GDM1 (cell line): ENCODE results near the gene STMP1.
"Not testable (repeated sequence)": the region's sequence is repeated elsewhere in the genome, so short reads cannot be mapped to it uniquely, and the experiment has no call there.

Experiments used
- DNase-seq: peaks from one replicate; lab custom pipeline; 2025; lab: John Stamatoyannopoulos, UW

STMP1 gene

DNA sequence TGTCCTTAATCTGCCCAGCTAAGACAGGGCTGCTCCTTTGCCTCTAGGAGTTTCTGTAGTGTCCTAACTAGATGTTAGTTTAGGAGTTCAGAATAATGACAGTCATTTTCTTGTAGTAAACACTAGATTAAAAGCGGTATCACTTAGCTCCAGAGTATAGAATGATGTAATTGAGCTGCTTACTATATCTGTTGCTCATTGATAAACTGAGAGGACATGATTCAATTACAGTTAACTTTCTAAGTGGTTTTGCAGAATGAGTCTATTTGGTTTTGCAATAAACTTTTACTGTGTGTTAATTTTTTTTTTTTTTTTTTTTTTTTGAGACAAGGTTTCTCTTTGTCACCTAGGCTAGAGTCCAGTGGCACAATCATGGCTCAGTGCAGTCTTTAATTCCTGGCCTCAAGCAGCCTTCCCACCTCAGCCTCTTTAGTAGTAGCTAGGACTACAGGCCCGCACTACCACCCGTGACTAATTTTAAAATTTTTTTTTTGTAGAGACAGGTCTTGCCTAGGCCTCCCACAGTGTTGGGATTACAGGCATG lies 1.8 kb downstream of the STMP1 start:
- DNase-seq = no peak

DNA sequence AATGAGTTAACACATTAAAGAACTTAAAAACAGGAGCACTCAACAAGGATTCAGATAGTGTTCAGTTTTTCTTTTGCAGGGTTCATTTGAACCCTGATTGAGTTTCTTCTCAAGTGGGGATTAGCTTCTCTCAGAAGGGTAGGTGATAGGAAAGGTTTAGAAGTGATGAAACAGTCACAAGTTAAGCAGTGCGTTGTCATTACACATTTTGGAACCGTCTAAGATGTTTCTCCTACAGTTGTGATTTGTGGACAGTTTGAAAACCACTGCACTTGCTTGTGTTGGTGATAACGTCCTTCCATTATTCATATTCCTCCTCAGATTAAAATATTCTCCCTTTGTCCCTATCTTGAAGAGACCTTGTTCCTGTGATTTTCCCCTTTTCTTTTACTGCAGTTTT lies 2.7 kb downstream of the STMP1 start:
- no peak for DNase-seq

DNA sequence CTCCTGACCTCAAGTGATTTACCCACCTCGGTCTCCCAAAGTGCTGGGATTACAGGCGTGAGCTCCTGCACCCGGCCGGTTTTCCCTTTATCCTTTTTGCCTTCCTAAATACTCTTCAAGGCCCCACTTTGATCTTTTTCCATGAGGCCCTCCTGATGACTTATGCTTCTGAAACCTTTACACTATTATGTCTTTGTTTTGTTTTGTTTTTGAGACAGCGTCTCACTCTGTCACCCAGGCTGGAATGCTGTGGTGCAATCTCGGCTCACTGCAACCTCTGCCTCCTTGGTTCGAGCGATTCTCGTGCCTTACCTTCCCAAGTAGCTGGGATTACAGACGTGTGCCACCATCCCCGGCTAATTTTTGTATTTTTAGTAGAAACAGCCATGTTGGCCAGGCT lies 3.8 kb downstream of the STMP1 start:
- no peak for DNase-seq

DNA sequence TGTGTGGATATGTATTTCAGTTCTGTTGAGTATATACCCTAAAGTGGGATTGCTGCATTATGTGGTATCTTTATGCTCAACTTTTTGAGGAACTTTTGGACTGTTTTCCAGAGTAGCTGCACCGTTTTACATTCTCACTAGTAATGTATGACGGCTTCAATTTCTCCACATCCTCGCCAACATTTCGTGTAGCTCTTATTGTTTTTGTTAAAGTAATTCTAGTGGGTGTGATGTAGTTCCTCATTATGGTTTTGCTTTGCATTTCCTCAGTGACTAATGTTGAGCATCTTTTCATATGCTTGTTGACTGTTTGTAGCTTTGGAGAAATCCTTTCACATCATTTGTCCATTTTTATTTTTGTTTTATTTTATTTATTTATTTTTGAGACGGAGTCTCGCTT lies 4.5 kb downstream of the STMP1 start:
- no peak for DNase-seq

DNA sequence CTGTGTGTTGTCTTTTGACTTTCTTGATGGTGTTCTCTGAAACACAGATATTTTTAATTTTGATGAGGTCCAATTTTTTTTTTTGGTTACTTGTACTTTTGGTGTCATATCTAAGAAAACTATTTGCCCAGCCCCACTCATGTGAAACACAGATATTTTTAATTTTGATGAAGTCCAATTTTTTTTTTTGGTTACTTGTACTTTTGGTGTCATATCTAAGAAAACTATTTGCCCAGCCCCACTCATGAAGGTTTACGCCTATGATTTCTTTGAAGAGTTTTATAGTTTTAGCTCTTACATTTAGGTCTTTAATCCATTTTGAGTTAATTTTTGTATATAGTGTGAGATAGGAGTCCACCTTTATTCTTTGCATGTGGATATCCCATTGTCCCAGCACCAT lies 5.3 kb downstream of the STMP1 start:
- not testable (repeated sequence) for DNase-seq

DNA sequence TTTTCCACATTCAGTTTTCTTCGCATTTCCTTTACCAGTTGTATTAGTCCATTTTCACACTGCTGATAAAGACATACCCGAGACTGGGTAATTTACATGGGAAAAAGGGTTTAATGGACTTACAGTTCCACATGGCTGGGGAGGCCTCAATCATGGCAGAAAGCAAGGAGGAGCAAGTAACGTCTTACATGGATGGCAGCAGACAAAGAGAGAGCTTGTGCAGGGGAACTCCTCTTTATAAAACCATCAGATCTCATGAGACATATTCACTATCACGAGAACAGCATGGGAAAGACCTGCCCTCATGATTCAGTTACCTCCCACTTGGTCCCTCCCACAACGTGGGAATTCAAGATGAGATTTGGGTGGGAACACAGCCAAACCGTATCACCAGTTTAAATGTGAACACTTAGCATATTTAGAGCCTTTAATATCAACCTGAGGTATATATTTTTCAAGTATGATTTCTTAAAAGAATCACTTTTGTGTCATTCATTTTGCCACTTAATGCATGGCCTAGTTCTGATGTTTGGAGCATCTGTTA lies 6.6 kb downstream of the STMP1 start:
- not testable (repeated sequence) for DNase-seq

DNA sequence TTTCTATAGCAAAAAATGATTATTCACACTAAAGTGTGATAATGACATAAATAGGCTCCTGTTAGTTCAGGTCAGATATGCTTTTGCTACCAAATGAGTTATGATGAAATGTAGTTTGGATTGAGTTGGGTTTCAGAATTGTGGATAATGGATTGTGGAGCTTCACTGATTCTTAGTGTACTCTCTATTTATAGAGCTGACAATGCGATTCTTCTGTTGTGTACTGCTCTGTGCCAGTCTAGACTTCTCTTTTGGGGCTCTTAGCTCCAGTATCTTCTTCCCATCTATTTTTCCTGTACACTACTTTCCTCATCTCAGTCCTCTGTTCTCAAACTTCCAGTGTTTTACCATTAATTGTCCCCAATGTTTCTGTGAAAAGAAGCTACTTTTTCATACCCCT lies 7.5 kb downstream of the STMP1 start:
- no peak for DNase-seq

DNA sequence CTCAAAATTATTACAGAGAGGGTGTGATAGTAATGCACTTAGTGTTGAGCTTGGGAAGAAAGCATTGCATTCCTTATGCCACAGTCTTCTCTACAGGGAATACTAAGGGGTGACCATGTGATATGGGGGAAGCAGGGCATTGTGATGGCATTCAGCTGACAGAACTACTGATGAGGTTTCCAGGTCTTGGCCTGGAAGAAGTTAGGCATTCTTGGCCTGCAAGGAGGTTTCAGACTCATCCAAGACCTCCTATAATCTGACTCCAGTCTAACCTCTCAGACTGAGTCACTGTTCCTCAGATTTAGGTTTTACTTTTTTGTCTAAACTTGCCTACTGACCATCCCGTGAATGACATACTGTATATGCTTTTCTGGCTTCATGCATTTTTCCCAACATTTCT lies 7.9 kb downstream of the STMP1 start:
- DNase-seq = no peak

DNA sequence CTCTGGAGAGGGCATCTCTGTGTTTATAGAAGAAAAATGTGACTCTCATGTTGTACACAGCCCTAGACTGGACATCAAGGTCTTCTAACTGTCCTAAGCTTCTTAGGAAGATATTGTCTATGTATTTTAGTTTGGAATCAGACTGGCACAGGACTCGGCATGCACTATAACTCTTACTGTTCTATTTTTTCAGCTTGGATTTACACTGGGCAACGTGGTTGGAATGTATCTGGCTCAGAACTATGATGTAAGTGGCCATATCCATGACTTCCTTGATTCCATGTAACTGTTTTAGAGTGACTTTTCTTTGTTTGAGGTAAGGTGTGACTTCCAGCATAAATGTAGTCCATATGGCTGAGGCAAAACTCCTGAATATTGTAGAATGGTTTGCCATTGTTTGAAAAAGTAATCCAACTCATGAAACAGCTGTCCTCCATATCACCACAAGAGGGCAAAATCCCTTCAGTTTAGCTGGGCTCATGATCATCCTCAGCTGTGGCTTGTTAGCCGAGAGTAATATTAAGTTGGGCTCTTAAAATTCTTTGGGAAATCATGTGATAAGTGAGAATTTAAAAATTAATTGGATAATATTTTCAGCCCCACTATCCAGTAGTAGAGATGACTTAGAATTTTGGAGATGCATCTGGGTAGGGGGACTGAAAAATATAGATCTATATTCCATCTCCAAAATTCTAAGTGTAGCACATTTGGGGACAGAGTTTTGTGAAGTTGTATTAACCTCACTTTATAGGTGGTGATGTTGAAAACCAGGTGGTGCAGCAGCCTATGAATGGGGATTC lies 10.4 kb downstream of the STMP1 start:
- DNase-seq = no peak

DNA sequence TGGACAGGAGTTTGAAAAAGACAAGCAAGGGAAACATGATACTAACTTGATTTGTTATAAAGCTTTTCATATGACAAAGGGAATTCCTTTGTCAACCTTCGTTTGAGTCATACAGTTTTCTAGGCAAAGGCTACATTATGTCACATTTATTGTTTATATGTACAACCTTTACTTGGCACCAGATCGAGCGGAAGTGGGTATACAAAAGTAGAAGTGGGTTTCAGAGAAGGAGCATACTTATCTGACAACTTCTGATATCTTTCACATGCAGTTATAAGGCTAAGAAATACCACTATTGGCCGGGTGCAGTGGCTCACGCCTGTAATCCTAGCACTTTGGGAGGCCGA lies 11.0 kb downstream of the STMP1 start:
- DNase-seq = no peak

DNA sequence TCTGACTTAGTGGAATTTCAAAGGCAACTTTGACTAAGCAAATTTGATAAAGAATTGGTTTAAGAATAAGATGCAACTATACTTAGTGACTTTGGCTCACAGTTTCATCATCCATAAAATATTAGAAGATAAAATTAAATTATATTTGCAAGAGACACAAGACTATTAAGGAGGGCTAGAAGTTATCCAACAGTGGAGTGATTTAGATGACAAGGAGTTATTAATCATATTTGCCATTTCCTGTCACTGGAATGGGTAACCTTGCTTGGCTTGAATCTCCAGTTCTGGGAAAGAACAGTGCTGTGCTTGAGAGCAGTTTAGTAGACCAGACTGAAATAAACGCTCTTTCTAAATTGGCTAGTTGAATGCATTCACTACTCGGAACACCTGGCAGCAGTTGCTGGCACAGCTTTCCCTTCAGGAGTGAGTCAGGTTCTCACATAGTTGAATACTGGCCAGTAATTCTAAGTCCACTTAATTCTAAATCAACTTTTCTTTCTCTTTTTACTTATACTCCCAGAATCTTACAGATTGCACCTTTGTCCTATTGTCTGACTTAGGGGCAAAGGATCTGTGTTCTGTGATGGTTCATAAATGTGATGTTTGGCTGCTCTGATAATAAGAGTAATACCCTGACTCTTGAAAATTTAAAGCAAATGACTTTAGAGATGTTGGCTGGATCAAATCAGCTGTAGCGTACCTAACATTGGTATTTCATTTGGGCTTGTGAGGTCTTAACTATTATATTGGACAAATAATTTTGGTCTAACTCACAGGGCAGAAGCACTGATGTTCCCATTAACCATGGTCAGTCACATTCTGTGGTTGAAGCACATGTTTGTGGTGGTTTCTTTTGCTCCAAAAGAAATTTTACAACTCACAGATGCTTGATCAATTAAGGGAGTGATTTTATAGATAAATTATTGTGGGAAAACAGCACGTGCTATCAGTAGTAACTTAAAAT lies 16.6 kb downstream of the STMP1 start:
- no peak for DNase-seq

DNA sequence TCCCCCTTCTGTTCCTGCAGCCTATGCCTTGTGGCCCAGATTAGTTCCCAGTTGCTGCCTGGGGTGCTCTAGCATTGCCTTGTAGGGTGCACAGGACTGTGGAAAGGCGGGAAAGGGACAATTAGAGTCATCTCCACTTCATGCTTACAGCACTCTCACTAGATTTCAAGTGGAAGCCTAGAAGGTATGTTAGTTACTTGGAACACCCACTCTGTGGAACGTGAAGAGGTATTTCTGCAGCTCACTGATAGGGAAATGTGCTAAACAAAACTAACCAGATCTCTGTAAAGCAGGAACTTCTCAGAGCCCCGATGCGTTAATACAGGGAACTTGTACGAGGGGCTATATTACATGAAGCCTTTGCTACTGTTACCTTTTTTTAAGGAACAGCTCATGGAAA lies 19.4 kb downstream of the STMP1 start:
- no peak for DNase-seq

DNA sequence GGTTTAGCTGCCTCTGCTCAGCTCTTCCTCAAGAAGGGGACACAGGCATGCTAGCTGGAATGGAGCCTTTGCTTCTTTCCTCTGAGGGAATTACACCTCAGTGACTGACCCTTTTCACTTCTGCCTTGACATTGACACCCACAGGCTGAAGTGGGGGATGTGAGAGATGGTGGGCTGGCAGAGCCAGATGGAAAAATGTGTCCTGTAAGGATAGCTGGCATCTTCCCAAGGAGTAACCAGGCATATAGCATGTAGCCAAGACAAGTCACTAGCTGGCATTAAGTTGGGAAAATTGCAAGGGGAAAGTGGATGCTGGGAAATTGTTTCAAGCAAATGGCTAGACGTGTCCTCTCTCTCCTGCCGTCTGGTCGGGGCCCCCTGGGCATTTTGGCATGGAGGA lies 19.9 kb downstream of the STMP1 start:
- DNase-seq = no peak

DNA sequence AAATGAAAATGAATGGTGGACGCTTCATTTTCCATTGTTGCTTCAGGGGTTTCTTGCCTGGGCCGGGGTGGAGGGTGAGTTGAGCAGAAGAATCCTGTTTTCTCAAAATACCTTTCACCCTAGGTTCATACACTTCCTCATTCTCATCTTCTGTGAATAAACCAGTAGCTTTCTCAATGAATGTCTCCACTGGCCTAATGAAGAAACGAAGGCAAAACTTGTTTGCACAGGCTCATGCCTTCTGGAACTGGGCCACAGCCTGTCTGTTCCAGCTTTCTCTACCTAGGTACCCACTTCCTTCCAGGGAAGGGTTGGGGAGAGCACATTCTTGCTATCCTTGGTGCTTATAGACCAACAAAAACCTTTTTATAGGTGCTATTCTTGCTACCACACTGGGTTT lies 21.3 kb downstream of the STMP1 start:
- DNase-seq = no peak

DNA sequence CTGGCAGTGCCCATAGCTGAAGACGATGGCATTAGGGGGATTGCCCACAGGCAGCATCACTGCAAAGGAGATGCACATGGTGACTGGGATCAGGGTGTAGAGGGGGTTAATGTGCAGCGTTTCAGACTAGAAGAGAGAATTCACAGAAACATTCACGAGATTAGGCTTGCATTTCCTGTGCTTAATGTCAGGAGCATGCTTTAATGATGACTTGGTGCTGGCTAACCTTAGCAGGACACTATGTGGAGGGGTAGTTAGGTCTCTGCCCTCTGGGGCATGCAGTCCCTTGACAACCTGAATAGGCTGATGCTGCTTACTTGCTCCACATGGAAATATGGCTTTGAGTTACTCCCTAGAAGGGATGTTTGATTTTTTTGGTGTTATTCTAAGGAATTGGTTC lies 21.8 kb downstream of the STMP1 start:
- no peak for DNase-seq

DNA sequence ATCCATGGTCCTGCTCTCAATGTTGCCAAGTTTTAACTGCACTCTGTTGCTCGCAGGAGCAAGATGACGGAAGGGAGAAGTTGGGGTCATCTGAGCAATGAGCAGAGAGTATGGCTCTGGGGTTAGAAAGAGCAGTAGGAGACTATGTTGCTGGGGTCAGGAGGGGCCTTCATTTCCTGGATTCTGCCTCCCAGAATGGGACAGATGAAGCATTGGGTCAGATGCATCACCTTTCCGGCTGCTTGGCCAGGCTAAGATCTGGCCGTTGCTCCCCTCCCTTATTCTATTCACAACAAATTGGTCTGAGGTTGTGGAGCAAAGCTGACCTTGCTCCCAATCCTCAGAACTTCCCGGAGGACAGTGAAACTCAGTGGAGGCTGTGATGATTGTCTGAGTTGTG lies 22.4 kb downstream of the STMP1 start:
- no peak for DNase-seq

DNA sequence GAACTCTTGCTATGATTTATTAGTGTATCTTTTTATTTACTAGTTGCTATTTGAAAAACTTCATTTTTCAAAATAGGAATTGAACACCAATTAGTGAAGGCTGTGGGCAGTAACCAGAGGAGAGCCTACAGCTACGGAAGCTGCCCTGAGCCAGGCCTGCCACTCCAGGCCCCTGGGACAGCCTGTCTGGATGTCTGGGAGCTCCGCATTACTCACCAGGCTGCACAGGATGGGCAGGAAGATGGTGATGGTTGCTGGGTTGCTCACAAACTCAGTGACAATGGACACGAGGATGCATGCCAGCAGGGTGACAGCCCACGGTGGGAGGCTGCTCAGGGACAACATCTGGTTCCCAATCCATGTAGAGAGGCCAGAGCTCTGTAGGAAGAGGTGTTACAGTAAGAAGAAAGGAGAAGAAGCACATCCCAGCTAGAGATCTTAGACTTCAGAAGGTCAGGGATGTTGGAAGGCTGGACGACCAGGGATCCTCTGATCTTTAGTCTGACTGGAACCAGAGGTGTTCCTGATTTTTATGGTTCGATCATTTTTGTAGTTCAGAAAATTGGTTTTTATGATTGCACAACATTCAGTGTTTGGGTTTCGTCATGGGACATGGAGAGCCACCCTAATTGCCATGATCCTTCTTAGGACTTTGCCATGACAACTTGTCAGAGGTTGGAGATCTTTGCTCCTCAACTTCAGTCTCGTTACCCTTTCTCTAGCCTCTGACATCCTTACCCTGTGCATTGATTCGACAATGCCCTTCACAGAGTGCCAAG lies 23.2 kb downstream of the STMP1 start:
- DNase-seq = no peak

DNA sequence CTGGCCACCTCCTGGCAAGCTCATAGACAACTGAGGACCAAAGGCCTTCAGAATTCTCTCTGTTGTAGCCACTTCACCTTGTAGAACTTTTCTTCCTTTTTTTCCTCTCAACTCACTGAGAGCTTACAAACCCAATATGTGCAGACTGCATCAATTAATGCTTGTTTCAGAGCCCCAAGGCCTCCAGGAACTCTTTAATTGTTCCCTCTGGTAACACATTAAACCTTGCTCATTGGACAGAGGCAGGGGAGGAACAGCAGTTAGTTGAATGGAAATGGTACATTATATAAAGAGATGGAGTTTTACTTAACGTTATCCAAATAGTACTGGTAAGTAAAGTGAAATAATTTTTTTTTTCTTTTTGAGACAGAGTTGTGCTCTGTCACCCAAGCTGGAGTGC lies 25.2 kb downstream of the STMP1 start:
- DNase-seq = no peak

DNA sequence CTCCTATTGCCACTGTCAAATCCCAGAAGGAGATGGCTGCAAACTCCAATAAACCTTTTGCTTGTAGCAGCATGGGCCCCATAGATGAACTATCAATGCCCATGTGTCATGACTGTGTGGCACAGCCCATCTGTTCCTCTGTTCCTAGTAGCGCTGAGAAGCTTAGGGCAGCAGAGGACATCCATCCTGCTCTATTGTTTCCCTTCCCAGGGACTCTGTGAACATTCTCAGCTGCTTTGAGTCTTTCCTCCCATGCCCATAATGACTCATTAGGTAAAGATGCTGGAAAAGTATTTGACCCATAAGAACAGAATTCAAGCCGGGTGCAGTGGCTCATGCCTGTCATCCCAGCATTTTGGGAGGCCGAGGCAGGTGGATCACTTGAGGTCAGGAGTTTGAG lies 28.3 kb downstream of the STMP1 start:
- DNase-seq = no peak

DNA sequence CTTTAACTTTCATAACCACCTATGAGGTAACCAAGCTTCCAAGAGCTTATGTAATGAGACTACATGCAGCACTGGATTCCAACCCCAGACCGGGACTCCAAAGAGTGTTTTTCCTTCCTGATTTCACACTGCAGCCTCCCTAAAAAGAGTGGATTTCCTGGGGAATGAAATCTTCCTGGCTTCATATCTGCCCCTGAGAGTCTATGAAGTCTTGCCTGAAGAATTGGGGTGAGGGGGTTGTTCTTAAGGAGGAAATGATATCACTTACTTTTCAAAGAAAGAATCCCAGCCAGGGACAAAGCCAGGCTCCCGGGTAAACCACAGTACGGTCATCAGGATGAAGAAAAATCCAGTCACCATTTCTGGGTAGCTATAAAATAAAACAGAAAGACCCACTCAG lies 29.7 kb downstream of the STMP1 start:
- no peak for DNase-seq

DNA sequence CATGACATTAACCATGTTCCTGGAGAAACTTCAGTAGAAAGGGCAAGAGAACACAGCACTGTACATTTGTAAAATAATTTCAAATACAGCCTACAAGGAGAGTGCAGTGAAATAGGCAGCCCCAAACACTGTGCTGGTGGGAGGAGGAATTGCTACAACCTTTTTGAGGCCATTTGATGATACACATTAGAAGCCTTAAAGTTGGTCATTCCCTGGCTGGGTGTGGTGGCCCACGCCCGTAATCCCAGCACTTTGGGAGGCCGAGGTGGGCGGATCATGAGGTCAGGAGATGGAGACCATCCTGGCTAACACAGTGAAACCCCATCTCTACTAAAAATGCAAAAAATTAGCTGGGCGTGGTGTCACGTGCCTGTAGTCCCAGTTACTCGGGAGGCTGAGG lies 30.3 kb downstream of the STMP1 start:
- not testable (repeated sequence) for DNase-seq

DNA sequence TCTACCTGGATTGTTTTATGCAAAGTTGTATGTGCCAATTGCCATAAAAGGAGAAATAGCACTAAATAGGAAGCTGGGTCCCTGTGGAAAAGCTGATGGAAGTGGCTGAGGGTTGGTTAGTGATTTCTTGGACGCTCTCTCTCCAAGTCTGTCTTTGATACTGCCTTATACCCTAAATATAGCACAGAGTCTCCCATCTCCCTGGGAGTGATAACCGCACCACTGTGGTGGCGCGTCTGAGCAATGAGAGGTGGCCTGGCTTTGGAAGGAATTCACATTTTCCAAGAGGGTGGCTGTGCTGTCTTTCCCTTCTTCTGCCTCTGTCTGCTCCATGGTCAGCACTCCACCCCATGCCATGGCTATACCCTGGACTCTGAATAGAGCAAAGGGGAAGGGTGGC lies 31.2 kb downstream of the STMP1 start:
- no peak for DNase-seq
